ENCODE results near the gene JOSD1. TPM values are rescaled to one million over a fixed set of nuclear protein-coding genes. Genes with fewer than 3 reads are reported as not detected.

Gene JOSD1
- total and polyA plus RNA-seq, 9 of the 15 experiments (the other 6 are each of a cell fraction or from before 2014, with no cell fraction given), result 8.9 to 39.1 (median 30.4) TPM

DNA sequence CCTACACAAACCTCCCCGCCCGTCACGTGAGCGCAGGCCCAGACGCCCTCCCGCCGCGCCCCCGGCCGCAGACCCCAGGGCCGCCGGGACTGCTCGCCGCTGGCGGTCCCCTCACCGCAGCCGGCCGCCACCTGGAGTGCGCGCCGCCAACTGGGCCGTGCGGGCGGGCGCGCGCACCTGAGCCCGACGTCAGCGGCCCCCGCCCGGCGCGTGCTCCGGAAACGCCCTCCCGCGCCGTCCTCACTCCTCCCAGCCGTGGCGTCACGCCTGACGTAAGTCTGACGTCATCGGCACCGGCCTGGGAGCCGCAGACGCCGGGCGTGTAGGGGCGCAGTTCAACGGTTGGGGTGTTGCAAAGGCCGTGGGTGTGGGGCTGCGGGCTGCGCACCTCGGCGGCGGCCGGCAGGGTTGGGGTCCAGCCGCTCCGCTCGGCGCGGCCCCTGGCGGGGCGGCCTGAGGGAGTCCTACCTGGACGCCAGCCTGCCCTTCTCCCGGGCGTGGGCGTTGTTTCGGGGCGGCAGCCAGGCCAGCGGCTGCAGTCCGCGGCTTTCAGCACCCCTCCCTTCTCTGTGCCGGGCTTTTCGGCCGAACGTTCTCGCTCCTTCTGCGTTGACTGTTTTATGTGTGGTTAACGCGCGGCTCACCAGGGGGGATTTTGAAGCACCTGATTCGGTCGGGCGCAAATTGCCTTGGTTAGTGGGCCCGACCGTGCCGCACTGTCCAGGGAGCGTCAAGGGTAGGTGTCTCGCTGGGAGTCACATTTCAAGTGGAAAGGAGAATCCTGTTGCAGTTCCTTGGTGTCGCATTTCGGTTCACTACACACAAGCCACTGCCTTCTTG is at the start of gene JOSD1 (continued):
- TF ChIP-seq, protein P1, sequence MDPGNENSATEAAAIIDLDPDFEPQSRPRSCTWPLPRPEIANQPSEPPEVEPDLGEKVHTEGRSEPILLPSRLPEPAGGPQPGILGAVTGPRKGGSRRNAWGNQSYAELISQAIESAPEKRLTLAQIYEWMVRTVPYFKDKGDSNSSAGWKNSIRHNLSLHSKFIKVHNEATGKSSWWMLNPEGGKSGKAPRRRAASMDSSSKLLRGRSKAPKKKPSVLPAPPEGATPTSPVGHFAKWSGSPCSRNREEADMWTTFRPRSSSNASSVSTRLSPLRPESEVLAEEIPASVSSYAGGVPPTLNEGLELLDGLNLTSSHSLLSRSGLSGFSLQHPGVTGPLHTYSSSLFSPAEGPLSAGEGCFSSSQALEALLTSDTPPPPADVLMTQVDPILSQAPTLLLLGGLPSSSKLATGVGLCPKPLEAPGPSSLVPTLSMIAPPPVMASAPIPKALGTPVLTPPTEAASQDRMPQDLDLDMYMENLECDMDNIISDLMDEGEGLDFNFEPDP (CRISPR knock-in tag; IDR thresholded peaks at IDR 0.05), result no peak
- TF ChIP-seq, protein P2, sequence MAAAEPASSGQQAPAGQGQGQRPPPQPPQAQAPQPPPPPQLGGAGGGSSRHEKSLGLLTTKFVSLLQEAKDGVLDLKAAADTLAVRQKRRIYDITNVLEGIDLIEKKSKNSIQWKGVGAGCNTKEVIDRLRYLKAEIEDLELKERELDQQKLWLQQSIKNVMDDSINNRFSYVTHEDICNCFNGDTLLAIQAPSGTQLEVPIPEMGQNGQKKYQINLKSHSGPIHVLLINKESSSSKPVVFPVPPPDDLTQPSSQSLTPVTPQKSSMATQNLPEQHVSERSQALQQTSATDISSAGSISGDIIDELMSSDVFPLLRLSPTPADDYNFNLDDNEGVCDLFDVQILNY (CRISPR knock-in tag; IDR thresholded peaks at IDR 0.05), result no peak
- TF ChIP-seq KDM4B (IDR thresholded peaks at IDR 0.05; ENCODE audit: borderline replicate concordance in 2 of 2, low read depth in 1 of 2), result no peak
- TF ChIP-seq ZBTB8A (IDR thresholded peaks at IDR 0.05; ENCODE audit: partially characterized antibody), result no peak
- TF ChIP-seq ZNF354B (CRISPR knock-in tag; IDR thresholded peaks at IDR 0.05), result no peak
- TF ChIP-seq ZNF445 (CRISPR knock-in tag; IDR thresholded peaks at IDR 0.05; ENCODE audit: low read depth), result no peak
- TF ChIP-seq, protein P3, sequence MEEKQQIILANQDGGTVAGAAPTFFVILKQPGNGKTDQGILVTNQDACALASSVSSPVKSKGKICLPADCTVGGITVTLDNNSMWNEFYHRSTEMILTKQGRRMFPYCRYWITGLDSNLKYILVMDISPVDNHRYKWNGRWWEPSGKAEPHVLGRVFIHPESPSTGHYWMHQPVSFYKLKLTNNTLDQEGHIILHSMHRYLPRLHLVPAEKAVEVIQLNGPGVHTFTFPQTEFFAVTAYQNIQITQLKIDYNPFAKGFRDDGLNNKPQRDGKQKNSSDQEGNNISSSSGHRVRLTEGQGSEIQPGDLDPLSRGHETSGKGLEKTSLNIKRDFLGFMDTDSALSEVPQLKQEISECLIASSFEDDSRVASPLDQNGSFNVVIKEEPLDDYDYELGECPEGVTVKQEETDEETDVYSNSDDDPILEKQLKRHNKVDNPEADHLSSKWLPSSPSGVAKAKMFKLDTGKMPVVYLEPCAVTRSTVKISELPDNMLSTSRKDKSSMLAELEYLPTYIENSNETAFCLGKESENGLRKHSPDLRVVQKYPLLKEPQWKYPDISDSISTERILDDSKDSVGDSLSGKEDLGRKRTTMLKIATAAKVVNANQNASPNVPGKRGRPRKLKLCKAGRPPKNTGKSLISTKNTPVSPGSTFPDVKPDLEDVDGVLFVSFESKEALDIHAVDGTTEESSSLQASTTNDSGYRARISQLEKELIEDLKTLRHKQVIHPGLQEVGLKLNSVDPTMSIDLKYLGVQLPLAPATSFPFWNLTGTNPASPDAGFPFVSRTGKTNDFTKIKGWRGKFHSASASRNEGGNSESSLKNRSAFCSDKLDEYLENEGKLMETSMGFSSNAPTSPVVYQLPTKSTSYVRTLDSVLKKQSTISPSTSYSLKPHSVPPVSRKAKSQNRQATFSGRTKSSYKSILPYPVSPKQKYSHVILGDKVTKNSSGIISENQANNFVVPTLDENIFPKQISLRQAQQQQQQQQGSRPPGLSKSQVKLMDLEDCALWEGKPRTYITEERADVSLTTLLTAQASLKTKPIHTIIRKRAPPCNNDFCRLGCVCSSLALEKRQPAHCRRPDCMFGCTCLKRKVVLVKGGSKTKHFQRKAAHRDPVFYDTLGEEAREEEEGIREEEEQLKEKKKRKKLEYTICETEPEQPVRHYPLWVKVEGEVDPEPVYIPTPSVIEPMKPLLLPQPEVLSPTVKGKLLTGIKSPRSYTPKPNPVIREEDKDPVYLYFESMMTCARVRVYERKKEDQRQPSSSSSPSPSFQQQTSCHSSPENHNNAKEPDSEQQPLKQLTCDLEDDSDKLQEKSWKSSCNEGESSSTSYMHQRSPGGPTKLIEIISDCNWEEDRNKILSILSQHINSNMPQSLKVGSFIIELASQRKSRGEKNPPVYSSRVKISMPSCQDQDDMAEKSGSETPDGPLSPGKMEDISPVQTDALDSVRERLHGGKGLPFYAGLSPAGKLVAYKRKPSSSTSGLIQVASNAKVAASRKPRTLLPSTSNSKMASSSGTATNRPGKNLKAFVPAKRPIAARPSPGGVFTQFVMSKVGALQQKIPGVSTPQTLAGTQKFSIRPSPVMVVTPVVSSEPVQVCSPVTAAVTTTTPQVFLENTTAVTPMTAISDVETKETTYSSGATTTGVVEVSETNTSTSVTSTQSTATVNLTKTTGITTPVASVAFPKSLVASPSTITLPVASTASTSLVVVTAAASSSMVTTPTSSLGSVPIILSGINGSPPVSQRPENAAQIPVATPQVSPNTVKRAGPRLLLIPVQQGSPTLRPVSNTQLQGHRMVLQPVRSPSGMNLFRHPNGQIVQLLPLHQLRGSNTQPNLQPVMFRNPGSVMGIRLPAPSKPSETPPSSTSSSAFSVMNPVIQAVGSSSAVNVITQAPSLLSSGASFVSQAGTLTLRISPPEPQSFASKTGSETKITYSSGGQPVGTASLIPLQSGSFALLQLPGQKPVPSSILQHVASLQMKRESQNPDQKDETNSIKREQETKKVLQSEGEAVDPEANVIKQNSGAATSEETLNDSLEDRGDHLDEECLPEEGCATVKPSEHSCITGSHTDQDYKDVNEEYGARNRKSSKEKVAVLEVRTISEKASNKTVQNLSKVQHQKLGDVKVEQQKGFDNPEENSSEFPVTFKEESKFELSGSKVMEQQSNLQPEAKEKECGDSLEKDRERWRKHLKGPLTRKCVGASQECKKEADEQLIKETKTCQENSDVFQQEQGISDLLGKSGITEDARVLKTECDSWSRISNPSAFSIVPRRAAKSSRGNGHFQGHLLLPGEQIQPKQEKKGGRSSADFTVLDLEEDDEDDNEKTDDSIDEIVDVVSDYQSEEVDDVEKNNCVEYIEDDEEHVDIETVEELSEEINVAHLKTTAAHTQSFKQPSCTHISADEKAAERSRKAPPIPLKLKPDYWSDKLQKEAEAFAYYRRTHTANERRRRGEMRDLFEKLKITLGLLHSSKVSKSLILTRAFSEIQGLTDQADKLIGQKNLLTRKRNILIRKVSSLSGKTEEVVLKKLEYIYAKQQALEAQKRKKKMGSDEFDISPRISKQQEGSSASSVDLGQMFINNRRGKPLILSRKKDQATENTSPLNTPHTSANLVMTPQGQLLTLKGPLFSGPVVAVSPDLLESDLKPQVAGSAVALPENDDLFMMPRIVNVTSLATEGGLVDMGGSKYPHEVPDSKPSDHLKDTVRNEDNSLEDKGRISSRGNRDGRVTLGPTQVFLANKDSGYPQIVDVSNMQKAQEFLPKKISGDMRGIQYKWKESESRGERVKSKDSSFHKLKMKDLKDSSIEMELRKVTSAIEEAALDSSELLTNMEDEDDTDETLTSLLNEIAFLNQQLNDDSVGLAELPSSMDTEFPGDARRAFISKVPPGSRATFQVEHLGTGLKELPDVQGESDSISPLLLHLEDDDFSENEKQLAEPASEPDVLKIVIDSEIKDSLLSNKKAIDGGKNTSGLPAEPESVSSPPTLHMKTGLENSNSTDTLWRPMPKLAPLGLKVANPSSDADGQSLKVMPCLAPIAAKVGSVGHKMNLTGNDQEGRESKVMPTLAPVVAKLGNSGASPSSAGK (IDR thresholded peaks at IDR 0.05), result peak; percentile 63
- TF ChIP-seq, protein P4, sequence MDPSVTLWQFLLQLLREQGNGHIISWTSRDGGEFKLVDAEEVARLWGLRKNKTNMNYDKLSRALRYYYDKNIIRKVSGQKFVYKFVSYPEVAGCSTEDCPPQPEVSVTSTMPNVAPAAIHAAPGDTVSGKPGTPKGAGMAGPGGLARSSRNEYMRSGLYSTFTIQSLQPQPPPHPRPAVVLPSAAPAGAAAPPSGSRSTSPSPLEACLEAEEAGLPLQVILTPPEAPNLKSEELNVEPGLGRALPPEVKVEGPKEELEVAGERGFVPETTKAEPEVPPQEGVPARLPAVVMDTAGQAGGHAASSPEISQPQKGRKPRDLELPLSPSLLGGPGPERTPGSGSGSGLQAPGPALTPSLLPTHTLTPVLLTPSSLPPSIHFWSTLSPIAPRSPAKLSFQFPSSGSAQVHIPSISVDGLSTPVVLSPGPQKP (CRISPR knock-in tag; IDR thresholded peaks at IDR 0.05), result no peak
- peak; percentile 84 to 87 for TF ChIP-seq NRF1 (conservative IDR thresholded peaks at IDR 0.05 in 1 of 2, IDR thresholded peaks at IDR 0.05 in 1 of 2)
- TF ChIP-seq TFAM (CRISPR knock-in tag; conservative IDR thresholded peaks at IDR 0.05), result no peak
- TF ChIP-seq DIDO1 (tag; IDR thresholded peaks at IDR 0.05; ENCODE audit: low read depth), result no peak
- peak; percentile 88 for TF ChIP-seq ZEB2 (IDR thresholded peaks at IDR 0.05)

All from K562 (cell line).